GM21723 (cell line): ENCODE results near the gene PNMT.

Source experiments
- ATAC-seq: cut with Tn5 transposase; IDR thresholded peaks from one replicate; pipeline ENCODE4 v1.9.1; 2021; ENCODE audit warnings: mild to moderate bottlenecking, moderate library complexity; ENCODE audit not compliant: unreplicated experiment

PNMT gene

GRCh38 chr17:39666601-39667261 is 1.5 kb upstream of the PNMT start:
- no peak for ATAC-seq

DNA sequence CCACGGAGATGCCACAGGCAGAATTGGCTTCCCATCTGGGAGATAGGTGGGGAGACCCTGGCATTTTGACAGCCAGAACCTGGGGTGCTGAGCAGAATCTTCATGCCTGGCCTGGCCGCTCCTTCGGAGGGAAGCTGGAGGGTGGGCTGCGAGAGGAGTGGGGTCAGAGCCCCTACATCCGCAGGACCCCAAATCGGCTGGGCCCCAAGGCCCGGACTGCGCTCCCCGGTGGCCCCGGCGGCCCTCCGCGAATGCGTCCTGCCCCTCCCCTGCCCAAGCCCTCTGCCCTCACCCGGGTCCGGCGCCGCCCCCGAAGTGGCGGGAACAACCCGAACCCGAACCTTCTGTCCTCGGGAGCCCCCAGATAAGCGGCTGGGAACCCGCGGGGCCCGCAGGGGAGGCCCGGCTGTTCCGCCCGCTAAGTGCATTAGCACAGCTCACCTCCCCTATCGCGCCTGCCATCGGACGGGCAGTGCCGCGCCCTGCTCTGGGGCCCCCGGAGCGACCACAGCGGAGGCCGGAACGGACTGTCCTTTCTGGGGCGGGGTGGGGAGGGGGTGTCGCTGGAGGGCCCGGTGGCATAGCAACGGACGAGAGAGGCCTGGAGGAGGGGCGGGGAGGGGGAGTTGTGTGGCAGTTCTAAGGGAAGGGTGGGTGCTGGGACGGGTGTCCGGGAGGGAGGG is 850 bp upstream of the PNMT start:
- ATAC-seq = no peak

DNA sequence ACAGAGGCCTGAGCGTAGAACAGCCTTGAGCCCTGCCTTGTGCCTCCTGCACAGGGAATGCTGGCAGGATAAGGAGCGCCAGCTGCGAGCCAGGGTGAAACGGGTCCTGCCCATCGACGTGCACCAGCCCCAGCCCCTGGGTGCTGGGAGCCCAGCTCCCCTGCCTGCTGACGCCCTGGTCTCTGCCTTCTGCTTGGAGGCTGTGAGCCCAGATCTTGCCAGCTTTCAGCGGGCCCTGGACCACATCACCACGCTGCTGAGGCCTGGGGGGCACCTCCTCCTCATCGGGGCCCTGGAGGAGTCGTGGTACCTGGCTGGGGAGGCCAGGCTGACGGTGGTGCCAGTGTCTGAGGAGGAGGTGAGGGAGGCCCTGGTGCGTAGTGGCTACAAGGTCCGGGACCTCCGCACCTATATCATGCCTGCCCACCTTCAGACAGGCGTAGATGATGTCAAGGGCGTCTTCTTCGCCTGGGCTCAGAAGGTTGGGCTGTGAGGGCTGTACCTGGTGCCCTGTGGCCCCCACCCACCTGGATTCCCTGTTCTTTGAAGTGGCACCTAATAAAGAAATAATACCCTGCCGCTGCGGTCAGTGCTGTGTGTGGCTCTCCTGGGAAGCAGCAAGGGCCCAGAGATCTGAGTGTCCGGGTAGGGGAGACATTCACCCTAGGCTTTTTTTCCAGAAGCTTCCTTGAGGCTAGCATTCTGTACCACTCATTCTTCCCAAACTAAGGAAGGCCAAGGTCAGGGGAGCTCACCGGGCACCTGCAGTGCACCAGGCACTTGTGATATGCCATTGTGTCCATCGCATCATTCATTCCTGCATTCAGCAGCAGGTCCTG is 1.9 kb downstream of the PNMT start:
- ATAC-seq = no peak

DNA sequence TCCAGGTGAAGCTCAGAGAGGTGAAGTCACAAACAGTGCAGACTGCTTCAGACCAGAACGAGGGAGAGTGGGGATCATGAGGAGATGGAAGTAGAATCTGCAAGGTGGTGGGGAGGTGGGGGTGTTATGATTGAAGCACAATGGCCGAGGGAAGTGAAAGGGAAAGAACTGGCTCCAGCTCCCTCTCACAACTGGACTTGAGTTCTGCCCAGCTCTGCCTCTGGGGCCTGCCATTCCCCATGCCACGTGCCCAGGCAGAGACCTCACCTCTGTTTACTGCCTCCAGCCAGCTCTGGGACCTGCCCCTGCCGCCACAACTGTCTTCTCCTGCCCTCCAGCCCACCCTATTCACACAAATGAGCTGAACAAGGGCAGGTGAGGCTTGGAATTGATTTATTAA is 2.5 kb downstream of the PNMT start:
- ATAC-seq = no peak

GRCh38 chr17:39671651-39672521 is 3.6 kb downstream of the PNMT start:
- no peak for ATAC-seq

DNA sequence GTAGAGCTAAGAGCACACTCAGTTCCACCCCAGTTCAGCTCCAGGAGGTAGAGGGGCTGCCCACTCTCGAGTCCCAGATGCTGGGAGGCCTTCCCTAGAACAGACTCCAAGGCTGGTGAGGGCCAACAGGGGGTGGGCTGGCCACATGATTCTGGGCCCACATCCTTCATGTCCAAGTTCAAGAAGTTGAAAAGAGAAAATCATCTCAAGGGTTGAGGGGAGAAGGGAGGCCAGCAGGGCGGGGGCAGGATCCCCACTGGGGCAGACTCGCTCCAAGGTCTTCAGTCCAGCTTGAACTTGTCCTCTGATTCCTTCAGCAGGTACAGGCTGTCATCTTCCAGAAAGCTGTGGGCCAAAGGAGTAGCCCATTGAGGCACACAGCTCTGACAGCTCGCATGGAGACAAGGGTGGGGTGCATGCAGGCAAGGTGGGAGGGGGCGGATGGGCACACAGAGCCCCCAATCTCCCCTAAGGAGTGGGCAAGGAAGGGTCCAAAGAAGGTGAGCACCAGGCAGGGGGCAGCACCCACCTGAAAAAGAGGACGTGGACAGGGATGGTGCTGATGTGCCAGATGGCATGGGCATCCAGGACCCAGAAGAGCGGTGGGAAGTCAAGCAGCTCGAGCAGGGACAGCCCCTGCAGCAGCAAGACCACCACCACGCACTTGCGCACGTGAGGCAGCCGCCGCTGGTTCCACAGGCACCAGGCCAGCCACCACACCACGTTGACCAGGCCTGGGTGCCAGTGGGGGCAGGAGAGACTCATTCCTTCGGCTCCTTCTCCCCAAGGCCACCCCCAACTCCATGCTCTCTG is 4.5 kb downstream of the PNMT start:
- ATAC-seq = no peak

DNA sequence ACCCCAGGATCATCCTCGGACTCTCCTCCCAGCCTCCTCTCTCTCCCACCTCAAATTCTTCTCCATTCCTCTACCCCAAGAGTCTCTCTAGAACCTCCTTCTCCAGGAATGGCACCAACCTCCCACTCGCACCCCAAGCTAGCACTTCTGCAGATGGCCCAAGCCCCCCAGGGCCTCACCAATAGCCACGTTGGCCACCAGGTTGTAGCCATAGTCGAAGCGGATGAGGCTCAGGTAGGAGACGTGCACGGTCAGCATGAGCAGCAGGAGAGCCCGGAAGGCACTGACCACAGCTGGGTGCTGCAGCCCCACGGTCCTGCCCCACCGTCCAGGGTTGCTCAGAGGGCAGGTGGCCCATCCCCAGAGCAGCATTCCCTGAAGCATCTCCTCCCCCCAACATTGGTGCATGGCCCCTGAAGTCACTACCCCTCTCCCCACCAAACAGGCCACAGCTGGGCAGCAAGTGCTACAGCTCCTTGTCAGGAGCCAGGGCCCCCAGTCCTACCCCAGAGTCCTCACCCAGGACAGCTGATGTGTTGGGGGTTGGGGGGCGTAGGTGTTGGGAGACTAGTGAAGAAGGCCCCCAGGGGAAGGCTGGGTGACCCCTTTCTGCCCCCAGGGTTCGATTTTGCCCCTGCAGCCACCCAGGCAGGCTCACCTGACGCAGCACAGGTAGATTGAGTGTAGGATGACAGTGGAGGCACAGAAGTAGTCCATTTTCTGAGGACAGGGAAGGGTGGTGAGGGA is 5.3 kb downstream of the PNMT start:
- no peak for ATAC-seq

DNA sequence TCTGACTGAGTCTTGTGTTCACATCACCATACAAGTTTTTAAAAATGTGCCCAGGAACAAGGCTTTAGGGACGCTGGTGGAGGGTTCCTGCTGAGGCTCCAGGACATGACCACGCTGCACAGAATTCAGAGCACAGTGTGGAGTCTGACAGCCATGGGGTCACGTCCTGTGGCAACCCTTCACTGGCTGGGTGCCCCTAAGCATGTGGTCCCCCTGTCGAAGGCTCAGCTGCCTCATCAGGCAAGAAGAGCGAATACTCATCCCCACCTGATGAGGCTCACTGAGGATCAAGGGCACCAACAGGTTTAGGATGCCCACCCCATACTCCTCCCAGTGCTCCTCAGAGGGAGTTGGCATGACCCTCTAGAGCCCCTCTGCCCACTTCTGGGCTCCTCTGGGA is 5.9 kb downstream of the PNMT start:
- no peak for ATAC-seq

DNA sequence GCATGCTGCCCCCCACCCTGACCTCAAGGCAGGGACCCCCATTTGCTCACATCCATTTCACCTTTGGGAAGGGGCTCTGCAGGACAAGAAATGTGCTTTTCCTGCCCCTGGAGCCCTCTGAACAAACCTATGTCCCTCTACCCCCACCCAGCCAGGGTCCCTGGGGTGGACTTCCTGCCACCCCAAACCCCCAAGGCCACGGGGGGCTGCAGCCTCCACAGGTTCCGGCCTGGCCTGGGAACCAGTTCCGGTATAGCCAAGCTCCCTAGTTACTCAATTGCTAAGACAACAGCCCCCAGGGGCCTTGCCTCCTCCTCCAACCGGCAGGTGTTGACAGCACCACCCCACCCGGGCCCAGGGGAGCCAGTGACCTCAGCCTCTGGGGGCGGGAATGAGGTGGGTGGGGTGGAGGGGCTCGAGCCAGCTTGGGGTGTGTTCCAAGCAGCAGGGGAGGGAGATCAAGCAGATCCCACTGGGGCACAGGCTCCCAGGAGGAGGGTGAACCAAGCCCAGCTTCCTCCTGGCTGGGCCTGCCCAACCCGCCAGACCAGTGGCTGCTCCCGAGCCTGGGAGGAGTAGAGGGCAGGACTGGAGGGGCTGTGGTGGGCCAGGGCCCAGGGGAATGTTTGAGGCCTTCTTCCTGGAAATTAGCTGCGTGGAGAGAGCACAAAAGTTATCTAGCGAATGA is 6.6 kb downstream of the PNMT start:
- ATAC-seq = no peak

- ATAC-seq = no peak
Measured at GRCh38 chr17:39675390-39676082, 7.3 kb downstream of the PNMT start.

GRCh38 chr17:39676198-39676819 is 8.1 kb downstream of the PNMT start:
- no peak for ATAC-seq

DNA sequence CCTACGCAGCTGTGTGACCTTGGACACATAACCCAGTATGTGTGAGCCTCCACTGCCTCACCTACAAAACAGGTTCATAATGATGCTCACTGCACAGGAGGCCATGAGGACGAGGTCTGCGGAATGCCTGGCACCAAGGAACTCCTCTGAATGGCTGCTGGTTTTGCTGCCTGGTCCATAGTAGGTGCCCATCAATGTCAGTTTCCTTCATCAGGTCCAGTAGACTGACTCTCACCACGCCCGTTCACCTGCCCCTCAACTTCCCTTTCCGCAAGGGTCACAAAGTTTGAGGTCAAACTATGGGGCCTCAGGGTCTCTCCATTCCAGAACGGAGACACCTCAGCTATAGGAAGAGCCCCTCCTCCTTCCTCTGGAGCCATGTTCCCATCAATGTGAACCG is 8.8 kb downstream of the PNMT start:
- no peak for ATAC-seq

DNA sequence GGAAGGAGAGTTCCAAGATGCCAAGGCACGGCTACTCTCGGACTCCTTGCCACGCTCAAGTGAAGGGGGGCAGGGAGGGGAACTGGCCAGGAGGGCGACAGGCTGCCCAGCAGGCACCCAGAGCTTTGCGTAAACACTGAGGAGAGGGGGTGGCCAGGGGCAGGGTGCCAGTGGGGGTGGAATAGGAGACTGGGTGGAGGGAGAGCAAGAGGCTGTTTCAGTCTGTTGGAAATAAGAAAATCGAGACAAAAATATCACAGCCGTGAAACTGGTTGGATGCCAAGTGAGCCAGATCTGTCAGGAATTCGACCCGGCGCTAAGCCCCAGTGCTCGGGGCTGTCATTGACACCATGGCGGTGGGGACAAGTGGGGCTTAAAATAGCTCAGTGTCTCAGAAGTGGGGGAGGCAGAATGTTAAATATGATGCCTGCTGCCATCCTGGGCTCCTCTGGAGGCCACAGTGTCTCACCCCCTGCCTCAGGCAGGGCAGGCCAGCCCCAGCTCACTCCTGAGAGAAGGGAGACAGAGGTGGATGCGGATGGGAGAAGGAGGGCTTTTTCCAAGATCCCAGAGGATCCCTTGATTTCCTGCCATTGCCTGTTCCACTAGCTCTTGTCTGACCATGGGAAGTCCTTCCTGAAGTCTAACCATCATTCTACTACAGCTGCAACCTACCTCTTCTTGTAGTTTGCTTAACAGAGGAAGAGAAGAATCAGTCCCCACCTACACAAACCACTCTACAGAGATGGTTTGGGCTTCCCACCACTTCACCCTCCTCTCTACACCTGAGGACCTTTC is 9.5 kb downstream of the PNMT start:
- ATAC-seq = no peak

GRCh38 chr17:39678340-39679116 is 10.3 kb downstream of the PNMT start:
- ATAC-seq = no peak

GRCh38 chr17:39679521-39680192 is 11.4 kb downstream of the PNMT start:
- ATAC-seq = no peak
